Stimulated activated CD4-positive, alpha-beta T cell treated with anti-CD3 and anti-CD28 coated beads, Interleukin-15, amount 100 ng/mL, for 48 hours (primary cell): ENCODE results near the gene TAPBP.
"Not testable (repeated sequence)": the region's sequence is repeated elsewhere in the genome, so short reads cannot be mapped to it uniquely, and the experiment has no call there.

Experiments
- DNase-seq, 2 donors: peaks; one replicate each; pipeline ENCODE4 v3.0.0-alpha.2; 2020; ENCODE audit warnings: low read depth in 2 of 2

TAPBP gene

DNA sequence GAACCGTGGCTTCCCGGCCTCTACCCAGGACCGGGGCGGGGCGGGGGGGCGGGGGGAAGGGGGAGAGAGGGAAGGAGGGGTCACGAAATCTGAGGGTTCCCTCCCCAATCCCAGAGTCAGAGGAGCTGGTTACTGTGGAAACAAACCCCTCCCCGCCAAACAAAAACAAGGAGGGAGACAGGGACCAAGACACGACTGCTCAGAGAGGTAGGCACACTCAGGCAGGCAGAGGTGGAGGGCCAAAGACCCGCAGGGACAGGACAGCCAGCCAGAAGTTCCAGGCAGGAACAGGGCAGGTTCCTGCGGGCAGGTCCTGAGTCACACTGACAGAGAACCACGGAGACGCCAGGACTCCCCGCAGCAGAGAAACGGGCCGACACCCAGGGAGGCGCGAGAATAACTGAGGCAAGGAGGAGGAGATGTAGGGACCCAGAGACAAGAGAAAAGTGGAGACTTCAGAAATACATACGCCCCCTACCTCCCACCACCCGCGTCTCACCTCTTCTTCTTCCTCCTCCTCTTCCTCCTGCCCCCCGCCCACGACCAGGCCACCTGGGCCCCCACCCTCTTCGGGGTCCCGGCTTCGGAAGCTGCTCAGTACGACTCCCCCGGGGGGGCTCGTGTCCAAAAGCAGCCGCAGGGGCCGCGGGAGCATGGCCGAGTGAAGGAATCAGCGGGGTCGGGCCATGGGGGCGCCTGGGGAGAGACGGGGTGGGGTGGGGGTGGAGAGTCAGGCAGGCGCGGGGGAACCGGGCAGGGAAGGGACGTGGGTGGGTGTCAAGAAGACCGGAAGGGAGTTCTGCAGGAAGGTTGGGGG, 15.7 kb downstream of the TAPBP start:
- DNase-seq = peak; percentile 55 to 66

DNA sequence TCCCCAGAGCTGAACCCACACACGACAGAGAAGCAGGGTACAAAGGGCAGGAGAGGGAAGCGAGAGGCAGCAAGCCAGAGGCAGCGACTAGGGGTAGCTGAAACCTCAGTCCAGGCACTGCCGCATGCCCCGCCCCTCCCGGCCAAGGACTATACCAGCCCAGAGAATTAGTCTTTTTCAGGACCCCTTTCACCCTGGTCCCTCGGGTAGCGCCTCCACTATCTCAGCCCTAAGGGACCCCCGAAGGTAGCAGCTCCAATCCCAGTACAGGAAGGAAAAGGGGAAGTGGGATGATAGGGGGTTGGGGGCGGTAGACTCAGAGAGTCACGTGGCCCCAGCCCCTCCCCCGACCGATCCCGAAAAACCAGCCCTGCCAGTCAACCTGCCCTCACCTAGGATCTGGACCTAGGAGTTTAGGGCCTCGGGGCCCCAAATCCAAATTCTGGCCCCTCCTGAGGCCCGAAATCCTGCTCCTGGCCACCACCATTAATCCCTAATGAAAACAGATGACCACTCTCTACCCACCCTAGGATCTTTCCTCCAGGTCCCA, 16.4 kb downstream of the TAPBP start:
- DNase-seq = no peak

DNA sequence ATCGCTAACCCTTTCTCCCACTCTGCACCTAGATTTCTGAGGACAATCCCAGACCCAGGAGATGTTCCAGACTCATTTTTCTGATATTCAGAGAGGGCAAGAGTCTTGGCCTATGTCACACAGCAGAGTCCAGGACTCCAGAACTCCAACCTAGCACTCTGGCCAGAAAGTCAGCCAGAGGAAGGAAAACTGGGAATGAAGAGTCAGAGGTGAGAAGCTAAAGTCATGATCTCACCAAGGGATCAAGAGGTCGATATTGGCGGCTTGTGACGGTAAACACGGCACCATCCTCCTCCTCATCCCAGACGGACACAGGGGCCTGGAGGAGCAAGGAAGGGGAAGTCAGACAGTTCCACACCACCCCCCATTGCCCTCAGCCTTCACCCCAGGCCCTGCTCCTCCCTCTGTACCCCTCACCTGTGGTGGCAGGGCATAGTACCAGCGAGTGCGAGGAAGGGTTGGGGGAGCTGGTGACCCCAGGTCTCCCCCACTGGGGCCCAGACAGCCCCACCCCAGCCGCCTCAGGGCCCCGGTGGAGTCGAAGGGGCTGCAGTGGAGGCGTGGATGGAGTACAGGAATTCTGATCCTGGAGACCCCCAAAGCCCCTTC, 17.0 kb downstream of the TAPBP start:
- DNase-seq = no peak

DNA sequence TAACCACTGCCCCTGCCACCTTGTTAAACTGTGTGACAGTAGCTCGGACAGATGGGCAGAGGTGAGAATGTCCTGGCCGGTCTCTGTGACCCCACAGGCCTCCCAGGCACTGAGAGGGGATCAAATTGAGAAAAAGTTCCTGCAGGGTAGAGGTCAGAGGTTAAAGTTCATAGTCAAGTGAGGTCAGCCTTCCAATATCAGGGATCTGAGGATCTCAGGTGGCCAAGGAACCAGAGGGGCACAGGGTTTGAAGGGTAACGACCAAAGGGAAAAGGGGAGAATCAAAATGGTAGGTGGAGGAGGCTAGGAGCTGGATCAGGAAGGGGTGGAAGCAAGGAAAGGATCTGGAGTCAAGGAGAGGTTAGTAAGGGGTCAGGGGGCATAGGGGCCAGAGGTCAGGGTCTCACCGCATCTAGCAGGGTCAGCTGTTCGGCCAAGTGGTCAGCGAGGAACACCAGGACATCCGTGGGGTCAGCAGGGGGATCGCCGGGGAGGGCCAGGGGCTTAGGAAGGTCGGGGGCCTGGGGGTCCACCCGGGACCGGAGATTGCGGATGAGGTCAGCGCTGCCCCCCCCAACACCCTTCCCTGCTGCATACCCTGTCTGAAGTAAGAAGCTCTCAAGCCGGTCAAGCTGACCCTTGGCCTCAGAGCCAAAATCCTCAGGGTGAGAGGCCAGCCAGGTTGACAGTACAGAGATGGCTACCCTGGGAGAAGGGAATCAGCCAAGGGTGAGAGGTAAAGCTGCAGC, 18.1 kb downstream of the TAPBP start:
- no peak for DNase-seq

DNA sequence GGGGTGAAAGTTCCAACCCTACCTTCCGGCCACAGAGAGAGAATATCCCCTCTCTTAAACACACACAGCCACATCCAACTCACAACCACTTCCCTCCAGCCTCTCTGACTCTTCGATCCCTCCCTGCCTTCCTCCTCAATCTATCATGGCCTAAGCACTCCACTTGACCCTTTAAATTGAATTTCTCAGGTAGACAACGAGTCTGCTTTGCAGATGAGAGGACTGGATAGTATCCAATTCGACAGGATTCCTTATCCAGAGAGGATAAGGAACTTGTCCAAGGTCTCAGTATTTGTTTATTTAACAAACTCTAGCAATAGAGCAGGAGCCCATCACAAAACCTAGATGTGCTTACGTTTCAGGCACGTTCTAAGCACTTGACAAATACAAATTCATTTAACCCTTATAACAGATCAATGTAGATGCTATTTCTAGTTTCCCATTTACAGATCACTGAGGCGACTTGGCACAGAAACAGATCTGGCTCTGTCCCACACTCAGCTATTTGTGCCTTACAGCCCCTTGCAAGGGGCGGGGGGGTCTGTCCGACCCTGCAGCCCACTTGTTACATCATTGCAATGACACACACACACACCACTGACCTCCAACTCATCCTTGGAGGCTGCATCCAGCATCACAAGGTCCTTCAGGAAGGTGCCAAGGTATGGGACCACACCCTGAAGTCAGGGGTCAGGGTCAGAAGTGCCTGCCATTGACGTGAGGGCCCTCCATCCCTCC, 19.6 kb downstream of the TAPBP start:
- no peak for DNase-seq

DNA sequence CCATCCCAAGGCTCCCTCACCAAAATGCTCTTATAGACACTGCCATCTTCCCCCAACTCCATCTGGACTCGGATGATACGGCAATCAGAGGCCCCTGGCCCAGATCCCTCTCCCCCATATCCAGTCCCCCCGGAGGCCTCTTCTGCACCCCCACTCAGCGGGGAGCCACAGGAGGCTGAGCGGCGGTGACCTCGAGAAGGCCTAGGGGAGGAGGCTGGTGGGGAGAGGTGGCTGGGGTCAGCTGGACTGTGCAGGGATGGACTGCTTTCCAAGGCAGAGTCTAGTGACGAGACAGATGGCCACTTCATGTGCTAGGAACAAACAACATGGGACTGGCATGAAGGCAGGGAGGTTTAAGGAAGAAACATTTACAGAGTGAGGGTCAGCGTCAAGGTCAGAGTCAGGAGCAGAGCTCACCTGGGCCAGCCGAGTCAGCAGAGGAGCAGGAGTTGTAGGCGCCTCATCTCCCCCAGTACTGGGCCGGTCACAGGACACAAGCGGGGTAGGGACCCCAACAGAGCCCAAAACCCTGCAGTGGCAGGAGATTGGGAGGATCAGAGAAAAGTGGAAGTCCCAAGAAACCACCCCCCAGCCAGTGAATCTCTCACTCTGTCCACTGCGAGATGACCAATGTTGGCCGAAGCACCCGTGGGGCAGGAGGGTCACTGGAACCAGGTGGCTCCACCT, 20.7 kb downstream of the TAPBP start:
- DNase-seq = no peak

DNA sequence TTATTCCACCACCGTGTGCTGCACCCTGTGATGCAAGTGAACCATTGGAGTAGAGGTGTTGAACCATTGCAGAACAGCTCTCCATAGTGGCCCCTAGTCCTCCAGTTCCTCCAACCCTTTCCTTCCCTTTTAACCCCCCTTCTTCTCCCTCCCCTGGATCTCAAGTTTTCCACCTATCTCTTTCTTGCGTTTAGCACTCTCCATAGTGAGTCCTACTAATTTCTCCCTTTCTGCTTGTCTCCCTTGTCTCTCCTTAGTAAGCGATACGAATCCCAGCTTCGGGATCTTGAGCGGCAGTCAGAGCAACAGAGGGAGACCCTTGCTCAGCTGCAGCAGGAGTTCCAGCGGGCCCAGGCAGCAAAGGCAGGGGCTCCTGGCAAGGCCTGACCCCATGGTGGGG, 23.4 kb downstream of the TAPBP start:
- DNase-seq = no peak

DNA sequence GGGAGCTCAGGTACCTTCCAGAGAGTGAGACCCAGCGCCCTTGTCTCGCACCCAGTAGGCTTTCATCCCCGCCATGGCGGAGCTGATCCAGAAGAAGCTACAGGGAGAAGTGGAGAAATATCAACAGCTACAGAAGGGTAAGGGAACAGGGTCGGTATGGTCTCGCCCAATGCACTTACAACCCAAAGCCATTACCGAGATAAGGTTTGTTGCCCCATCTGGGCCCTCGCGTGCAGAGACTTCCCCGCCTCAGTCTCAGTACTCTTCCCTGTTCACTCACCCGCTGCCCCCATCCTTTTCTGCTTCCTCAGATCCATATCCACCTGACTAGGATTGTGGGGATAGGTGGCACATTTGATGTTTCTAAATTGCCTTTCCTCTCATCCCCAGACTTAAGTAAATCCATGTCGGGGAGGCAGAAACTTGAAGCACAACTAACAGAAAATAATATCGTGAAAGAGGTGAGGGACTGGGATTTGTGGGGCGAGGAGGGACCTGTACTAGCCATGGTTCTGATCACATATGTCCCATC, 24.0 kb downstream of the TAPBP start:
- no peak for DNase-seq

DNA sequence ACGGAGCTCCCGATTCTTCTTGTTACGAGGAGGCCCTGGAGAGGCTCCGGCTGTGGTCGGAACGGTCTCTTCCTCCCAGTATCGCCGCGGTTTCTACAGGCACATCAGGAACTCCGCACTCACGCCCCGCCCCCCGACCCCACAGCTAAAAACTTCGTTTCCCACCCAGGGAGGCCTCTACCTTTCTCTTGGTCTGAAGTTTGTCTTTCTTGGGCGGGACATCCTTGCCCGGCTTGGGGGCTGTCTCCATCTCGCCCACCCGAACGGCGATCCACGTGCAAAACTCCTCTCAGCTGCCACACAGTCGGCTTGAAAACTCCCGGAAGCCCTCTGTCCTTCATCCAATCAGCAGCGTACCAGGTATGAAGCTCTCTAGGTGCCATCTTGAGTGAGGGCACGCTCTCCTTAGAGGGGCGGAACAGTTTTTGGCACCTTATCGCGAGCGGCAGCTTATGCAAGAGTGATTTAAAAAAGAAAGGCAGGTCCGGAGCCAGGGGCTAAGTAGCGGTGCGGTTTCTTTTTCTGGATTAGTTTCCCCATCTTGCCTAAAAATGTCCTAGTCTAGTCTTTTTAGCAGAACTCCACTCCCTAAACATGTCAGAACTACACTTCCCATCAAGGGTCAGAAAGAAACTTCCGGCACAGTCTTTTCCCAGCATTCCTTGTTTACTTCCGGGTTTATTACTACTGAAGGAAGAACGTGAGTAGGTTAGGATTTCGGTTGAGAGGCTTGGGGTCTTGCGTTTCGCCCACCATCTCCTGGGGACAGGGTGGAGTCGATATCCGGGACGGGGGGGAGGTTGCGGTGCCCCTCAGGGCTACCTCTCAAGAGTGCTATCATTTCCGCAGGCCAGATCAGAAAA, 24.7 kb downstream of the TAPBP start, which contains the start of the genes PFDN6 and WDR46:
TSS of gene PFDN6 (plus strand) at position 681 of the 863 bp plus-strand sequence. CDS start 256 bp downstream, outside the sequence.
TSS of gene WDR46 (minus strand) at position 319 of the 863 bp plus-strand sequence. CDS start at position 250, 69 bp downstream.
- peak; percentile 70 to 71 for DNase-seq

DNA sequence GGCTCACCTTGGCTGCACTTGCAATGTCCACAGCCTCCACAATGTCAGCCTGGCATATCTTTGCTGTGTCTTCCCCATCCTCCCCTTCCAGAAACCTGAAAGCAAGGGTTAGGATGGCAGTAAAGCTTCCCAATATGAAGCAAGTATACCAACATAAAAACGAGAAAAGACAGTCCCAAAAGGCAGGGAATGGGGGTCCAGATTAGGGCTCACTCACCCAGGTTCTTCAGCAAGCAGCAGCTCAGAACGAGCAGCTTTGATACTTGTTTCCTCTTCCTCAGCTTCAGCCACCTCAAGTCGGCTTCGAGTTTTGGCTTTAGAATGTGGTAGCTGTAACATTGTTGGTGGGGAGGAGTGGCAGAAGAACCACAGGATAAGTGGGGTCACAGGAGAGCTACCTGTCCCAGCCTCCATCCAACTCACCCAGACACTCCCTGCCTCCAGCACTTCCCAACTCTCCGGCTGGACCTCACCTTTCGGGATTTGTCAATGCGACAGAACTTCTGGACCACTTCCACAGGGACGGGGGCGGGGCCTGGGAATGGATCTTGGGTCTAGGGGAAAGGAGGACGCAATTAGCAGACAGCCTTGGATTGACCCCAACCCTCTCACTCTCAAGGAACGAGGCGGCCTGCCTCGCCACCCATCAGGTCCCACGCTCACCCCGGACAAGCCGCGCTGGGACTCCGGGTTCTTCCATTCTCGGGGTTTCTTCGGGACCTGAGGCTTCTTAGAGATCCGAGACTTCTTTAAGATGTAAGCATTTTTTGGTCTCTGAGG, 25.5 kb downstream of the TAPBP start:
- no peak for DNase-seq

DNA sequence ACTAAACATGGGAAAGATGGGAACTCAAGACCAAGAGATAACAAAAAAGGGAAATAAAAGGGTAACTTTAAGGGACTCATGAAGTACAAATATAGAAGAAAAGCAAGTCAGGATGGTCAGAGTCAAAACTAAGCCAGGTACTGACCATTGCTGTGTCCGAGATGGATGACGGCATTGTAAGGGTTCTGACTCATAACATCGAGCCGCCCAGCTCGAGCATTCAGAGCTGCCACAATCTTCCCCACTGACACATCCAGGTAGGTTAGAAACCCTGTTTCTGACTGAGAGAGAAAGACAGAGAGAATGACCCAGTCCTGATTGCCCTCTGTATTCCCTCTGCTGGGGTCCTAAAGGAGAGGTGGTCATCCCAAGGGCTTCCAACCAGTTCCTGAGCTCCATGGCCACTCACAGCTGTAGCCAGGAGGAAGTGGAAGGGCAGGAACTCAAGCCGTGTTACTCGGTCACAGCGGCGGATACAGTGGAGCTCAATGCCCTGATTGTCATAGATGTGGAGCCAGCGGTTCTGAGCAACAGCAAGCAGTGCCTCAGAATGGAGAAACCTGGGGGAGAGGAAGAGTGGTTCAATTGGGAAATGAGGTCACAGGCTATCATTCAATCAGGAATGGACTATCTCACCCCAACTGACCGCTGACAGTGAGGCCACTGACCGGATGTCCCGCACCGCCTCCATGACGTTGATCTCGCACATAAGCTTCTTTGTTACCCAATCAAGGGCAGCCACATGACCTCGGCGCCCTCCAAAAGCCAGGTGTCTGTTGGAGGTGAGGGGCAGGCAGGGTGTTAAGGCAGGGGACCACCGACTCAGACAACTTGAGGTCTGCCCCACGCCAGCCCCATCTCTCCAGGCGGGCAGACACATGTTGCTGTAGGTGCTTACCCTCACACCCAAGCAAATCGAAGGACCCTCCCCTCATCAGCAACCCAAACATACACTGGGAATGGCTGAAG, 26.6 kb downstream of the TAPBP start:
- no peak for DNase-seq

DNA sequence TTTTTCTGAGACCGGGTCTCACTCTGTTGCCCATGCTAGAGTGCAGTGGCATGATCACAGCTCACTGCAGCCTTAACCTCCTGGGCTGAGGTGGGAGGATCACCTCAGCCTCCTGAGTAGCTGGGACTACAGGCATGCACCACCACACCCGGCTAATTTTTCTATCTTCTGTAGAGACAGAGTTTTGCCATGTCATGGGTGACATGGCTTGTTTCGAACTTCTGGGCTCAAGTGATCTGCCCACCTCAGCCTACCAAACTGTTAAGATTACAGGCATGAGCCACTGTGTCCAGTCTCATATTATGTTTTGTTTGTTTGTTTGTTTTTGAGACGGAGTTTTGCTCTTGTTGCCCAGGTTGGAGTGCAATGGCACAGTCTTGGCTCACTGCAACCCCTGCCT, 28.7 kb downstream of the TAPBP start:
- not testable (repeated sequence) for DNase-seq

DNA sequence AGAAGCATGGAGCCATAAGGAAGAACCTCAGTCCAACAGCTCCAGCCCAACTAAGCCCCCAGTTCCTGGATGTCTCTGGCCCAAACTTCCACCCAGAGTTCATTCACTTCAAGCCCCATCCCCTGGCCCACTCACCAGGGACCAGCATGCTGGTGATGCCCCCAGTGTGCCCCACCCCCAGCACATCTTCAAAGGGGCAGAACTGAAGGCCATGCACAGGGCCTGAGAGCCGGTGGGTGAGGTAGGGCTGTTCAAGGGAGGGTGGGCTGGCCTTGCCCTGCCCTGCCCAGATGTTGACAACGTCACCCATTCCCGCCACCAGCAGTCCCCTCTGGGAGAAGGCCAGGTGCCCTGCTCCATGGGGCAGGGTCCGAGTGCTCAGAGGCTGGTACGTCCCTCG, 33.3 kb downstream of the TAPBP start:
- DNase-seq = no peak

DNA sequence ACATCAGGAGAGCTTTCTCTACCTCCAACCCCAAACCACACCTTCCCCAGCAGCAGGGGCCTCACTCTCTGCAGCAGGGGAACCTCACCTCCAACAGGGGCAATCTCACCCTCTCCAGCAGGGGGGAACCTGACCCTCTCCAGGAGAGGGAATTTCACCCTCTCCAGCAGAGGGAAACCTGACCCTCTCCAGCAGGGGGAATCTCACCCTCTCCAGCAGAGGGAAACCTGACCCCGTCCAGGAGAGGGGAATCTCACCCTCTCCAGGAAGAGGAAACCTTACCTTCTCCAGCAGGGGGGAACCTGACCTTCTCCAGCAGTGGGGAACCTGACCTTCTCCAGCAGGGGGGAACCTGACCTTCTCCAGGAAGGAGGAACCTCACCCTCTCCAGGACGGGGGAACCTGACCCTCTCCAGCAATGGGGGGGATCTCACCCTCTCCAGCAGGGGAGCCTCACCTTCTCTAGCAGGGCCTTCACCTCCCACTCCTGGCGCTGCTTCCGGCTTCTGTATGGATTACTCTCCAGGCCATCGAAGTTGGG, 33.8 kb downstream of the TAPBP start:
- DNase-seq = no peak

DNA sequence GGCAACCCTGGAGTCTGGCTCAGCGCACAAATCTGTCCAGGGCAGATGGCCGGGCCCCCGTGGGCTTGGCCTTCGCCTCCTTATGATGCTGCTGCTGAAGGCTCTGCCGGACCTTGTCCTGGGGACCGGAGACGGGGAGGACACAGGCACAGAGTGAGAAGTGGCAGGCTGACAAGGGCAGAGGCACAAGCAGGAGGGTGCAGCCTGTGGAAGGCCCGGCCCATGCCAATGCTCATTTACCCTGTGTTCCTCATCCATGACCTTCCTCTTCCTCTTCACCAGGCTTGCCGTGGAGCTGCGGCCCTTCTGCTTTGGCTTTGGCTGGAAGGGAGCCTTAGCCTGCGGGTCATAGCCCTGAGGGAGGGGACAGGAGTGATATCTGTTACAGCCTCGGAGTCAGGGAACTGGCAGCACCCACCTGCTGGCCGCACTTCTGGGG, 34.6 kb downstream of the TAPBP start:
- no peak for DNase-seq

DNA sequence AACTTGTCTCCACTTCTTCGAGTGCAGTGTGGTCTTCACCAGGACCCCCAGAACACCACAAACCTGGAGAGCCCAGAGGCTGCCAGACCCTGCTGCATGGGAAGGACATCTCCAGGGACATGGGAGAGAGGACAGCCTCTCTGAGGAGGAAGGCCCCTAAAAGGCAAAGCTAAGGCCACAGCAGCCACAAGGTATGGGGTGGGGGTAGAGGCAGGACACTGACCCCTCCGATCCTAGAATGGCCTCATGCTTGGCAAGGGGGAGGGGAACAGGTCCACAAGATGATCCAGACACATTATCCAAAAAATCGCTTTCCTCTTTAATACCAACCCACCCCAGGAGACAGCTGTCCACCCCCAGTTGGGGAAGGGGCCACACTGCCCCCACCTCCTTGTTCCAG, 35.1 kb downstream of the TAPBP start:
- DNase-seq = no peak

DNA sequence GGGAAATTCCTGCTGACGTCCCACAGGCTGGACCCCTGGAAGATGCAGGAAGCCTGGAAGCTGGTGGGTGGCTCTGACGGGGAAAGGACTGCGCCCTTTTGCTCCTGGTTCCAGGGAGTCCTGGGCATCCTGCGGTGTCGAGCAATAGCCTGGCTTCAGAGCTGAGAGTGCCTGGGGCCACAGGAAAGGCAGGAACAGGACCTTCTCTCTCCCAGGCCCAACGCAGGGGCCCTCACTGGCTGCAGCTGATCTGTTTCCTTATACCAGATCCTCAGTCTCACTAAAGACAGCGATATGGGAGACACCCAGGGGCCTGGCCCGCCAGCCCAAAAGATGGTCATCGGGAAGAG, 35.5 kb downstream of the TAPBP start:
- DNase-seq = no peak
